ENCODE measurements around the gene SLC25A5.

DNA sequence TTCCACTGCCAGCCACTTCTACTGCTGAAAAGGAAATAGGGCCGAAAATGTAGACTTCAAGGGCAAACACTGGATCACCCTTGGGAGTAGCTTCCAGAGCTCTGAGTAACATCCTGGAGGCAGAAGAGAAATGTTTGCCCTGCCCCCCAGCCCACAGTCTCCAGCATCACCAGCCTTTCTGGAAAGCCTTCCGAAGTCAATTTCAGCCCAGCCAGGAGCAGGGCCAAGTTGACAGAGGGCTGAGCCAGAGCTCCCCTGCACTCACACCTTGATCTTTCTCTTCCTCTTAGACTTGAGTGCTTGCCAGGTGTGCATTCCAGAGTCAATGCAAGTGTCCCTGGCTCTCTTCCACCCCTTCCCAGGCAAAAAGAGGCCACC, 35.2 kb downstream of the SLC25A5 start:
- TF ChIP-seq, protein P1, sequence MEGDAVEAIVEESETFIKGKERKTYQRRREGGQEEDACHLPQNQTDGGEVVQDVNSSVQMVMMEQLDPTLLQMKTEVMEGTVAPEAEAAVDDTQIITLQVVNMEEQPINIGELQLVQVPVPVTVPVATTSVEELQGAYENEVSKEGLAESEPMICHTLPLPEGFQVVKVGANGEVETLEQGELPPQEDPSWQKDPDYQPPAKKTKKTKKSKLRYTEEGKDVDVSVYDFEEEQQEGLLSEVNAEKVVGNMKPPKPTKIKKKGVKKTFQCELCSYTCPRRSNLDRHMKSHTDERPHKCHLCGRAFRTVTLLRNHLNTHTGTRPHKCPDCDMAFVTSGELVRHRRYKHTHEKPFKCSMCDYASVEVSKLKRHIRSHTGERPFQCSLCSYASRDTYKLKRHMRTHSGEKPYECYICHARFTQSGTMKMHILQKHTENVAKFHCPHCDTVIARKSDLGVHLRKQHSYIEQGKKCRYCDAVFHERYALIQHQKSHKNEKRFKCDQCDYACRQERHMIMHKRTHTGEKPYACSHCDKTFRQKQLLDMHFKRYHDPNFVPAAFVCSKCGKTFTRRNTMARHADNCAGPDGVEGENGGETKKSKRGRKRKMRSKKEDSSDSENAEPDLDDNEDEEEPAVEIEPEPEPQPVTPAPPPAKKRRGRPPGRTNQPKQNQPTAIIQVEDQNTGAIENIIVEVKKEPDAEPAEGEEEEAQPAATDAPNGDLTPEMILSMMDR (IDR thresholded peaks at IDR 0.05), result no peak
- no peak for TF ChIP-seq POLR2A (IDR thresholded peaks at IDR 0.05)
